H1 (cell line): ENCODE data around the gene SRF. TPM values are rescaled to one million over a fixed set of nuclear protein-coding genes. Genes with fewer than 3 reads are reported as not detected.

ENCODE experiments used
- CBX8 ChIP-seq: fragments of 300-800, 300-1000 bp; sonication (generic); IDR thresholded peaks from 2 replicates; pipeline ENCODE4 v1.7.1; 2016; ENCODE audit warnings: low read depth, low read length, borderline replicate concordance
- CTCF ChIP-seq, 3 experiments: IDR thresholded peaks; 1 replicate in 2 of 3; 2 replicates in 1 of 3; pipeline versions ENCODE4 v1.5.1 to v1.6.1; 2011; ENCODE audit warnings: low read length in 3 of 3, mild to moderate bottlenecking in 3 of 3, inconsistent platforms in 2 of 3, low read depth in 1 of 3, moderate library complexity in 1 of 3; ENCODE audit not compliant: insufficient read depth in 1 of 3; ENCODE audit errors: control extremely low read depth in 1 of 3
- EZH2 ChIP-seq: fragments of 200-600 bp; sonication (generic); IDR thresholded peaks from 2 replicates; pipeline ENCODE4 v1.7.1; 2012; ENCODE audit warnings: low read depth, mild to moderate bottlenecking, moderate library complexity, low read length, inconsistent platforms; ENCODE audit not compliant: severe bottlenecking
- JUND ChIP-seq: IDR thresholded peaks from 2 replicates; pipeline ENCODE4 v1.6.1; 2011; ENCODE audit warnings: mild to moderate bottlenecking, improper control_type of control experiment, low read length
- MAFK ChIP-seq: IDR thresholded peaks from 2 replicates; pipeline ENCODE4 v1.6.1; 2012; ENCODE audit warnings: low read depth, mild to moderate bottlenecking, improper control_type of control experiment, low read length
- RFX5 ChIP-seq: IDR thresholded peaks from 2 replicates; pipeline ENCODE4 v1.6.1; 2011; ENCODE audit warnings: low read depth, low read length, improper control_type of control experiment, borderline replicate concordance
- TAF7 ChIP-seq: optimal IDR thresholded peaks from 2 replicates; pipeline ENCODE3; 2011; ENCODE audit warnings: low read depth, mild to moderate bottlenecking, inconsistent platforms, low read length, moderate library complexity, borderline replicate concordance
- polyA plus RNA-seq, 7 experiments: library from polyadenylated mRNA; depleted of rRNA in 3 of 7; stranded (reverse) in 5 of 7; unstranded in 2 of 7; fragments of >200 nt in 5 of 7; fragments of 200-250 nt in 2 of 7; gene quantifications; 1 replicate in 5 of 7; 2 replicates in 1 of 7; 4 replicates in 1 of 7; pipeline versions ENCODE4 v1.2.1 to v1.2.3, GENCODE V29; 2011 to 2013; ENCODE audit warnings: missing spikeins in 2 of 7, mixed read lengths in 2 of 7
- total RNA-seq: library from RNA; stranded (reverse); fragmentation: NEBNext Ultra II Directional; extraction: Animal tissue kit (Norgen Biotek cat#: 25700); gene quantifications from 2 replicates; pipeline ENCODE4 v1.2.1, GENCODE V29; 2021

The SRF gene
- total and polyA plus RNA-seq, 2 of the 8 experiments (the other 6 are each of a cell fraction or from before 2014, with no cell fraction given): 49.0 to 69.5 TPM

GRCh38 chr6:43181621-43181941 lies 10.5 kb downstream of the SRF start (continued):
- TF ChIP-seq MAFK: no peak
- TF ChIP-seq EZH2: no peak
- TF ChIP-seq TAF7: no peak
- no peak for TF ChIP-seq CTCF (IDR thresholded peaks at IDR 0.05; ENCODE audit: control extremely low read depth in 1 of 3, insufficient read depth in 1 of 3, low read depth in 1 of 3, low read length in 3 of 3)
- no peak for TF ChIP-seq JUND
- no peak for TF ChIP-seq RFX5
- no peak for TF ChIP-seq CBX8
